Iris pigment epithelial cell (primary cell): ENCODE data around the gene EGR2.
A peak's percentile ranks its signal among the peaks of the same experiment; 100 is the strongest.
"Not testable (repeated sequence)": the region's sequence is repeated elsewhere in the genome, so short reads cannot be mapped to it uniquely, and the experiment has no call there.

ENCODE experiments used
- DNase-seq: peaks from one replicate; pipeline ENCODE4 v3.0.0-alpha.2; 2011; ENCODE audit warnings: low read depth

EGR2 gene

DNA sequence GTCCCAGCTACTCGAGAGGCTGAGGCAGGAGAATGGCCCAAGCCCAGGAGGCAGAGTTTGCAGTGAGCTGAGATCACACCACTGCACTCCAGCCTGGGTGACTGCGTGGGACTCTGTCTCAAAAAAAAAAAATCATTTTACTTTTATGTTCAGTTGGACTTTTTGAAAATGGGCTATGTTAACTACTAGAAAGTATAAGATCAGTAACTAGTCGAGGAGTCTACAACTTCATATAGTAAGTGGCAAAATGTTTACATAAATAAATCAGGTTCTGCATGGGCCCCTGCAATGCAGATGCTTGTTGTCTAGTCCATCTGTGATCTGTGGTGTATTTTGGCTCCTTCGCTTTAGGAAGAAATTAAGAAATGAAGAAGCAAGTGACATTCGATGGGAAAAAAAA, 23.9 kb downstream of the EGR2 start:
- no peak for DNase-seq

DNA sequence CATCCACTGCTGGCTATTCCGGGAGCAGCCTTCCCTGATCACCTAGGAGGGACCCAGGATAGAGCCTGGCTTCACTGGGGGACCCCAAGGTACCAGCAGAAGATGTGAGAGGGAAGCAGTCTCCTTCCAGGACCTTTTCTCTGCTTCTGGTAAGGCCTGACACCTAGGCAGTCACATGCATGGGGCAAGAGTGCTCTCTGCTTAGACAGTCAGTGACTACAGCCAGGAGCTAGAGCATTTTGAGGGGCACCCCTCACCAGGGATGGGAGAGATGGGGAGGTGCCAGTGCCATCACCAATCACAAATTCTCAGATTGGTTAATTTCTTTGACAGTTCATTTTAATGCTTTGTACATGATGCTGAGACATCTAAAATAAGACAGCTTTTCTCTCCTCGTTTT, 25.6 kb downstream of the EGR2 start:
- no peak for DNase-seq

DNA sequence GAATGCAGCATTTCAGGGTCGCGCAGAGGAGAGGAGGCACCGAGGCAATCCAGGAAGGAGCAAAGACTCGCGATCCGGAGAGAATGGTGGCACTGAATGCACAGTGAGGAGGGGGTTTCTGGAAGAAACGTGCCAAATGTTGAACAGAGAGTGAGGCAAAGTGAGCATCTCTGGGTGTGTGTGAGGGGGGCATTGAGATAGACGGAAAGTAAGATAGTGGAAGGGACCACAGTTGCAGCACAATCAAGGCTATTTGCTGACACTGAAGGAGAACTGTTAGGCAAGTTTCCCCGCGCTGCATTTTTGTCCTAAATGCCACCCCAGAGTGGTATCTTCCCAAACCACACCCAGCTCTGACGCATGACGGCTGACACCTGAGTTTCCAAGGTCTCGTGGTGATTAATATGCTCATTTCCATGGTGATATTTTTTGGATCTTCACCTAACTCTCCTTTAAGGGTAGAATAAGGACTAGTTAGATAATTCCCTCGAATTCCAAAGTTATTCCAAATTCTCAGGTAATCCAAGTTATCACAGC, 26.1 kb downstream of the EGR2 start:
- no peak for DNase-seq

DNA sequence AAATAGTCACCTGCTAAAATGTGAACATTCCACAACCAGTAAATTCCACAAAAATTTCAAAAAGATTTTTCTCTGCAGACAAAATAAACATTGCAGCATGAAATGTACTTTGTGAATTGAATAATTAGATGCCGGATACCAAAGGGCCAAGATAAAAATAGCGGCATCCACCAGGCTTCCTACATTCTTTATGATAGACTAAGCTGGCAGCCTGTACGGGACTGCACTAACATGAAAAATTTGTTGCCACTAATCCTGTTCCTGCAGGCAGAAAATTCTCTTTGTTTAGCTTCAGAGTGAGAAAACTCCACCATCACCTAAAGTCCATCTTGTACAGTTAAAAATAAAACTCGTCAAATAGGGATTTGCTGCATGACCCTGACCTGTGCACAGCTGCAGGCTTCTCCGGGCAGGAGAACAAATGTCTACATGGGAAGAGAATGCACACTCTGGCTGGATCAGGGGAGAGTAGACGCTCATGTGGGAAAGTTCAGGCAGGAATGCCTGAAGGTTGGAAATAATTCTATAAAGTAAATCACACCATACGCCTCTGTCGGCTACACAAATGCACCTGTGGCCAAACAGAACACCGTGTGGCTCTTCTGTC, 27.2 kb downstream of the EGR2 start:
- DNase-seq = peak; percentile 3

DNA sequence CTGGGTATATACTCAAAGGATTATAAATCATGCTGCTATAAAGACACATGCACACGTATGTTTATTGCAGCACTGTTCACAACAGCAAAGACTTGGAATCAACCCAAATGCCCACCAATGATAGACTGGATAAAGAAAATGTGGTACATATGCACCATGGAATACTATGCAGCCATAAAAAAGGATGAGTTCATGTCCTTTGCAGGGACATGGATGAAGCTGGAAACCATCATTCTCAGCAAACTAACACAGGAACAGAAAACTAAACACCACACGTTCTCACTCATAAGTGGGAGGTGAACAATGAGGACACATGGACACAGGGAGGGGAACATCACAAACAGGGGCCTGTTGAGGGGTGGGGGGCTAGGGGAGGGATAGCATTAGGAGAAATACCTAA, 27.9 kb downstream of the EGR2 start:
- not testable (repeated sequence) for DNase-seq

DNA sequence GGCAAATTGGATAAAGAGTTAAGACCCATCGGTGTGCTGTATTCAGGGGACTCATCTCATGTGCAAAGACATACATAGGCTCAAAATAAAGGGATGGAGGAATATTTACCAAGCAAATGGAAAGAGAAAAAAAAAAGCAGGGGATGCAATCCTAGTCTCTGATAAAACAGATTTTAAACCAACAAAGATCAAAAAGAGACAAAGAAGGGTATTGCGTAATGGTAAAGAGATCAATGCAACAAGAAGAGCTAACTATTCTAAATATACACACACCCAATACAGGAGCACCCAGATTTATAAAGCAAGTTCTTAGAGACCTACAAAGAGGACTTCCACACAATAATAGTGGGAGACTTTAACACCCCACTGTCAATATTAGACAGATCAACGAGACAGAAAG, 31.6 kb downstream of the EGR2 start:
- DNase-seq = not testable (repeated sequence)

DNA sequence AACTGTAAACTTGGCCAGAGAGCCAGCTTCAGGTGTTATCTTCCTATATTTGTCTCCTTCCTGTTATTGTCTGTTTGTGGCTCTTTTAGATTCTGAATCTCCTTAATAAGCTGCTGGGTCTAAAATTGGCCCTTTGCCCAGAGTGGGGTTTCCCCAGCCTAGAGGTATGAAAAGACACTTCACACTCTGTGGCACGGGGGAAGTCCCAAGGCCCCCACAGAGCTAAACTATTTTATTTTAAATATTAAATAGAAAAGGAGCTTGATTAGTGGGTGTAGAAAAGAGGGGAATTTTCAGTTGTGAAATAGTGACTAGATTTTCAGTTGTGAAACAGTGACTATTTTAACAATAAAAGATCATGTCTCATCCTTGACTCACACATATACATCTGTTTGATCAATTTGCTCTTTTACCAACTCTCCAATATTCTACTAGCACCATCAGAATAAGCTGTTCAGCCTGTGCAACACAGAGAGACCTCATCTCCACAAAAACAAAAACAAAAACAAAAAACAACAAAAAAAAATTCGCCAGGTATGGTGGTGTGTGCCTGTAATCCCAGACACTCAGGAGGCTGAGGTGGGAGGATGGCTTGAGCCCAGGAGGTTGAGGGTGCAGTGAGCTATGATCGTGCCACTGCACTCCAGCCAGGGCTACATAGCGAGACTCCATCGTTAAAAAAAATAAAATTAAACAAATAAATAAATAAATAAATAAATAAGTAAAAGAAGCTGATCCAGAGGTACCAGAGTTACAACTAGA, 36.5 kb downstream of the EGR2 start:
- DNase-seq = peak; percentile 3

DNA sequence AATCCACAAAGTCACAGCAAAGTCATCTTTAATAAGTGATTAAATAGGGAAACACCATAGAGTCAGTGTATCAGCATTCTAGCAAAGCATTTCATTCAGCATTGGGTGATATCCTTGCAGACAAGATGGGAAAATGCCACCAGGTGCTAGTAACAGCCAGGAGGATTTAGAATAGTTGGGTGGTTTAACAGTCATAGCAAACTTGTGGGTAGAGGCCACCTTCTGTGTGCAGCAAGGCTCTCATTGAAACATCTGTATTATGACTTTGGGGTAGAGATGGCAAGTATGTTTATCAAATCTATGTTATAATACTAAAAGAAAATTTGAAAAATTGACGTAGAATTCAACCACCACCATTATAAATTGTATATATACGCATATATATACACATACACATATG, 38.0 kb downstream of the EGR2 start:
- no peak for DNase-seq

DNA sequence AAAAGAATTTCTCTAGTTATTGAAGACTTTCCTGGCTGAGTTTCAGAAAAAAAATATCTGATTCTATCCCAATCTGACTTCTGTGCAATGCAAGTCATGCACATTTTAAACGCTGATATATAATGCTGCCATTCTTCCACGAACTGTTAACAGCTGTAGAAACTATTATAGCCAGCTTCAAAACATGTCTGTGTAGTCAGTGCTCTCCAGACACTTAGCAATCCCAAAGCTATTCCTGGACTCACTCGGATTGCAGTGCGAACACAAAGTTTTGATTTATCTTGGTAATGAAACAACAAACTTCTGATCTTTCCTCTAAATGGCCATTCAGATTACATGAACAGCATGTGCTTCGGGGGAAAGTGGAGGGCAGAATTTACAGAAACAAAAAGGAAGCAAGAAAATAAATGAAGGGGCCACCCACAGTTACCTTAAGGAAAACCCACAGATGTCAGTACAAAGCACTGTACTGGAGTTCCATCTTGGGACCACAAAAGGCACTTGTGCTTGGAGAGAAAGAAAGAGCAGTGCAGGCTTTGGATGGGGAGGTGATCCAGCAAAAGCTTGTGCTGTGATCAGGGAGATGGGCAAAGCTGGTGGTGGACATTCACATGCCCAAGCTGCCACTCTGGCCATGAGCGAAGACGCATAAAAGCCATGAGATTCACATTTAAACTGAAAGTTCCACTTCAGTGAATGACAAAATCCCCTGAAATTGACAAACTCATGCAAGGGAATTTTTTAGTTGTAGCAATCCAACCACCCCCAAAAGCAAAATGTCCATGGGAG, 43.8 kb downstream of the EGR2 start:
- DNase-seq = no peak

DNA sequence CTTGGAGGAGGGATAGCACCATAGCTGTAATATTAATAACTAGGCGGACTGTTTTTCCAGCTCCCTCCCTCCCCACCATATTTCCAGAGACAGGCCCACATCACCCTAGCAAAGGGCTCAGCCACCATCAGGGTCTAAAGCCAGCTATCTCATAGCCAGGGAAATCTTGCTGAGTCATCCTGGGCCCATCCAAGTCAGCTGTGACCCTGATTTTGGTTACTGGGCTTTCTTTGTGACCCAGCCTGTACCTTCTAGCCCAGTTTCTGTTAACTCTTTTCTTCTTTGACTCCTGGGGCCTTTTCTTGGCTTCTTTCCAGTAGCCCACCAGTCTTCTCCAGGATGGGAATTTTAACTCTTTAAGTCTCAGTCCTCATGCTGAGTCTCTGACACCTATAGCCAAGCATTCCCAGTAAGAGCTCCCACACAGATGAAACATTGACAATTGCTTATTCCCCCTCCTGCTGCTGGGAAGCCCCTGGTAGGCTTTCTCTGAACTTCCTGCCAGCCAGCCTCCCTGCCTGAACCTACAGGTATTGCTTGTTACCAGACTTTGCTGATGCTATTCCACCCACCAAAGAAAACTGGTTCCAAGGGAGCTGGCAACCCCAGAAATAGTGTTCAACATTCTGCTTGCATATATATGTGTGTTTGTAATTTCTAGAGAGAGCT, 46.5 kb downstream of the EGR2 start:
- peak; percentile 5 for DNase-seq

DNA sequence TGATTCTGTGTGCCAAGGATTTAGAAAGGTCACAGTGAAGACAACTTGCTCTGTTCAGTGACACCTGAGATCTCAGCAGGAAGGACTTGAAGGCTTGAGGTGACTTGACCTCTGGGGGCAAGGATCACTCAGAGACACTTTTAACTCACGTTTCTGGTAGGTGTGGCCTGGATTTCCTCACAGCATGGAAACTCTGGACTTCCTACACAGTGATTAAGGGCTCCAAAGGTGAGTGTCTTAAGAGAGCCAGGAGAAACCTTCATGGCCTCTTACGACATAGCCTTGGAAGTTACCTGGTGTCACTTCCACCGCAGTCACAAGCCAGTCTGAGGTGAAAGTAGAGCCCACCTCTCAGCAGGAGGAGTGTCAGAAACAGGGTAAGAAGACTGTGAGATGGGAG, 49.8 kb downstream of the EGR2 start:
- no peak for DNase-seq

DNA sequence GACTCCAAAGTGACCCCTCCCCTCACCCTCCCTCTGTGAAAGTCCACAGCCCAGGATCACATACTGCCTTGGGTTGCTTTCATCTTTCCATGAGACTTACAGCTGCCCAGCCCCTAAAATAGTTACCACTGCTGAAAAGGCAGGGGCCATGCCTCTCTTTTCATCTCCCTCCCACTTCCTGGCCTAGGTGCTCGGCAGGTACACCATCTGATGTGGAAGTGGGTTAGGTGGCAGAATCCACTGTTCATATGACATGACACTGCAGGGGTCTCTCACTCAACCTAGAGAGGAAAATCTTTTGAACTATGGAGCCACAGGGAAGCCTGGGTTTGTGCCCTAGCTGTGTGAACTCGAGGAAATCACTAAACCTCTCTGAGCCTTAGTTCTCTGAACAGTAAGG, 50.4 kb downstream of the EGR2 start:
- no peak for DNase-seq

DNA sequence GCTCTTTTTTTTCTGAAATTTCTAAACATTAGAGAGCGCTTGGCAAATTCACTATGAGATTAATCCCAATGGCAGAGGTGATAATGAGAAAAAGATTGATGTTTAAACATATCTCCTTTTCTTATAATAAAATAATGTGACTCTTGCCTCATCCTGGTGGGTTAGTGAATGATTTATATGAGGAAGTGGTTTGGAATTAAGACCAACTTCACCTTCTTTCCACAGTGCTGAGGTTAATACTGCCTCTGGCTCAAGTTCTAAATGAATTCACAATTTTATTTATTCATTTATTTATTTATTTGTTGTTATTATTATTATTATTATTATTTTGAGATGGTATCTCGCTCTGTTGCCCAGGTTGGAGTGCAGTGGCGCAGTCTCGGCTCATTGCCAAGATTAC, 52.2 kb downstream of the EGR2 start:
- no peak for DNase-seq

DNA sequence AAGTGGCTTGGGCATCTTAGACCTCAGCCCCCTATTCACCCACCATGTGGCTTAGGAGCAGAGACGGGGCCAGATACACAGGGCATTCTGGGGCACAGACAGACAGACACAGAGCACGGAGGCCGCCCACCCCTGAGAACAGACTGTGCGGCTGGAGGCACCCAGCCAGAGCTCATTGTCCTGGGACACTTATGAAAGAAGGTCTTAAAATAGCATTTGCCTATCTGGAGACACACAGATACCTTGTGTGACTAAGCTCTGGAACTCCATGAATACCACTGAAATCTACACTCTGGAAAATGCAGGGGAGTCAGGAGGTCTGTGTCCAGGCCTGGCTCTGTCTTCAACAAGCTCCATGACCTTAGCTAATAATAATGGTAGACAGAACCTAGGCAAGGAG, 53.0 kb downstream of the EGR2 start:
- no peak for DNase-seq
